PC-3 (cell line): ENCODE data around the gene PCMT1. TPM values are rescaled to one million over a fixed set of nuclear protein-coding genes. Genes with fewer than 3 reads are reported as not detected.
A peak's percentile ranks its signal among the peaks of the same experiment; 100 is the strongest.

Experiments used
- ATAC-seq: fragments of 200-7000 bp; cut with Tn5 transposase; 2 replicates; pipeline ENCODE4 v1.9.1; 2020; ENCODE audit warnings: mild to moderate bottlenecking, moderate library complexity
- BruUV-seq: library from RNA; stranded (reverse); fragments of 400-500 nt; replicated peaks from 2 replicates; lab custom pipeline; 2021; lab: Mats Ljungman, UMichigan
- CTCF ChIA-PET: fragments of 300-600 bp; sonication (Branson Sonifier 250); formaldehyde crosslinking; loops from one replicate; lab custom pipeline; 2022; ENCODE audit warnings: antibody characterized with exemption; lab: Charles Lee
- POLR2A ChIA-PET: fragments of 300-600 bp; sonication (Branson Sonifier 250); formaldehyde crosslinking; loops from one replicate; lab custom pipeline; 2022; ENCODE audit warnings: antibody characterized with exemption; ENCODE audit not compliant: unreplicated experiment; lab: Charles Lee
- DNase-seq: peaks from one replicate; pipeline ENCODE4 v3.0.0-alpha.2; 2015
- H2AFZ ChIP-seq: fragments of 300-600 bp; sonication (generic); 2 replicates; pipeline ENCODE4 v1.6.0; 2016; ENCODE audit warnings: antibody characterized with exemption, low read length
- H3F3A ChIP-seq: fragments of 300-600 bp; sonication (generic); one replicate; pipeline ENCODE4 v1.6.0; 2017; ENCODE audit warnings: antibody characterized with exemption, low read length, control low read depth, mild to moderate bottlenecking; ENCODE audit not compliant: unreplicated experiment
- H3K27ac ChIP-seq: fragments of 300-600 bp; sonication (generic); 2 replicates; pipeline ENCODE4 v1.5.1; 2016; ENCODE audit warnings: mild to moderate bottlenecking, low read length
- H3K27me3 ChIP-seq: fragments of 300-600 bp; sonication (generic); 2 replicates; pipeline ENCODE4 v1.6.1; 2016; ENCODE audit warnings: low read length, mixed read lengths
- H3K36me3 ChIP-seq: fragments of 300-600 bp; sonication (generic); 2 replicates; pipeline ENCODE4 v1.6.1; 2016; ENCODE audit warnings: low read depth, mixed run types, low read length, mixed read lengths
- H3K4me1 ChIP-seq: fragments of 300-600 bp; sonication (generic); 2 replicates; pipeline ENCODE4 v1.5.1; 2016; ENCODE audit warnings: low read length; ENCODE audit not compliant: insufficient read depth
- H3K4me2 ChIP-seq: fragments of 300-600 bp; sonication (generic); 2 replicates; pipeline ENCODE4 v1.6.0; 2016; ENCODE audit warnings: low read length
- H3K4me3 ChIP-seq: fragments of 300-600 bp; sonication (generic); 2 replicates; pipeline ENCODE4 v1.5.1; 2016; ENCODE audit warnings: mild to moderate bottlenecking, low read length, mixed read lengths
- H3K79me2 ChIP-seq: fragments of 300-600 bp; sonication (generic); 2 replicates; pipeline ENCODE4 v1.6.1; 2017; ENCODE audit warnings: low read length, mixed read lengths
- H3K9ac ChIP-seq: fragments of 300-600 bp; sonication (generic); 2 replicates; pipeline ENCODE4 v1.6.0; 2016; ENCODE audit warnings: mild to moderate bottlenecking, low read length
- H3K9me2 ChIP-seq: fragments of 300-600 bp; sonication (generic); replicated peaks from 2 replicates; pipeline ENCODE4 v1.6.1; 2016; ENCODE audit warnings: mixed run types, low read length, mixed read lengths
- H3K9me3 ChIP-seq: fragments of 300-600 bp; sonication (generic); 2 replicates; pipeline ENCODE4 v1.6.1; 2016; ENCODE audit warnings: low read length, mixed read lengths
- H4K20me1 ChIP-seq: fragments of 300-600 bp; sonication (generic); 2 replicates; pipeline ENCODE4 v1.6.1; 2016; ENCODE audit warnings: low read length, mixed read lengths
- CTCF ChIP-seq: fragments of 300-600 bp; sonication (generic); conservative IDR thresholded peaks from 2 replicates; pipeline ENCODE4 v1.5.1; 2017; ENCODE audit warnings: antibody characterized with exemption, low read depth, mild to moderate bottlenecking, low read length
- EZH2 ChIP-seq: fragments of 300-600 bp; sonication (generic); IDR thresholded peaks from one replicate; pipeline ENCODE4 v1.6.1; 2017; ENCODE audit warnings: antibody characterized with exemption, mild to moderate bottlenecking, low read length; ENCODE audit not compliant: unreplicated experiment
- EZH2phosphoT487 ChIP-seq: fragments of 300-600 bp; sonication (generic); IDR thresholded peaks from 2 replicates; pipeline ENCODE4 v1.6.1; 2018; ENCODE audit warnings: mild to moderate bottlenecking, antibody characterized with exemption, low read length, borderline replicate concordance
- intact Hi-C: fragments of 100-400 bp; cut with micrococcal nuclease; formaldehyde crosslinking; loops from 2 replicates; pipeline ENCODE4 v1.9.0; 2023
- total RNA-seq: library from RNA; depleted of rRNA; stranded (reverse); fragments of >200 nt; gene quantifications from 2 replicates; pipeline ENCODE4 v1.2.3, GENCODE V29; 2014

The PCMT1 gene
- total RNA-seq, 1 experiment from 2014 or later, result 122 TPM

- no peak overlapping the region for H2AFZ ChIP-seq
- H3K27ac ChIP-seq, result no peak overlapping the region
- H3K4me3 ChIP-seq, result no peak overlapping the region
- H3K9me3 ChIP-seq, result no peaks in the 10 kb centered on the region
- no peaks in the 10 kb centered on the region for H3F3A ChIP-seq
- no peaks in the 10 kb centered on the region for H3K9me2 ChIP-seq
- TF ChIP-seq EZH2, result no peak
- 0 out of 2 replicates have a peak, but pooled peaks have one; percentile 19 for TF ChIP-seq CTCF
- TF ChIP-seq EZH2phosphoT487, result no peak
- H3K4me1 ChIP-seq, result no peaks in the 10 kb centered on the region
- no peaks in the 10 kb centered on the region for H3K79me2 ChIP-seq
- H3K27me3 ChIP-seq, result no peaks in the 10 kb centered on the region
- H4K20me1 ChIP-seq, result no peaks in the 10 kb centered on the region
- CTCF ChIA-PET, result no interaction called here
- no peak overlapping the region for H3K4me2 ChIP-seq
- DNase-seq, result no peak
- no peak overlapping the region for H3K9ac ChIP-seq
- no TSS peak for BruUV-seq
- intact Hi-C loops, result loop anchor here (10.0 kb wide), 1 partner anchor 96 kb away; no protein-coding TSS in a partner anchor
- ATAC-seq, result no peak
- no peaks in the 10 kb centered on the region; the same call in 1 of the 2 replicates for H3K36me3 ChIP-seq
- POLR2A ChIA-PET, result no interaction called here
Observed at GRCh38 chr6:149820506-149820905, 71.0 kb downstream of the PCMT1 start.

- no peaks in the 10 kb centered on the region for H3K9me3 ChIP-seq
- TF ChIP-seq EZH2phosphoT487, result no peak
- TF ChIP-seq EZH2, result no peak
- H3K4me3 ChIP-seq, result no peak overlapping the region
- BruUV-seq, result no TSS peak
- H3K36me3 ChIP-seq, result no peaks in the 10 kb centered on the region; the same call in 1 of the 2 replicates
- H3K27ac ChIP-seq, result no peak overlapping the region
- no peaks in the 10 kb centered on the region for H3F3A ChIP-seq
- no peak overlapping the region for H3K4me2 ChIP-seq
- intact Hi-C loops, result loop anchor here (10.0 kb wide), 1 partner anchor 97 kb away; no protein-coding TSS in a partner anchor
- ATAC-seq (no peak), DNase-seq (no peak)
- no peak overlapping the region for H3K9ac ChIP-seq
- H3K27me3 ChIP-seq, result no peaks in the 10 kb centered on the region
- ChIA-PET POLR2A (no interaction called here), CTCF (no interaction called here)
- no peaks in the 10 kb centered on the region for H3K79me2 ChIP-seq
- no peak overlapping the region for H2AFZ ChIP-seq
- no peaks in the 10 kb centered on the region for H3K4me1 ChIP-seq
- H4K20me1 ChIP-seq, result no peaks in the 10 kb centered on the region
- no peaks in the 10 kb centered on the region for H3K9me2 ChIP-seq
Observed at GRCh38 chr6:149821492-149821891, 72.0 kb downstream of the PCMT1 start.

GRCh38 chr6:149823013-149823412 is 73.5 kb downstream of the PCMT1 start:
- no peaks in the 10 kb centered on the region for H3K4me1 ChIP-seq
- ATAC-seq, result no peak
- no peak overlapping the region for H3K4me3 ChIP-seq
- ChIA-PET POLR2A (interaction anchor here (0.7 kb wide), 1 partner anchor 66 kb away, joined by 15 read pairs; no protein-coding TSS in a partner anchor), CTCF (no interaction called here)
- no peaks in the 10 kb centered on the region for H3K9me3 ChIP-seq
- H3K9me2 ChIP-seq, result no peaks in the 10 kb centered on the region
- BruUV-seq, result no TSS peak
- no peaks in the 10 kb centered on the region for H3K79me2 ChIP-seq
- no peak overlapping the region for H2AFZ ChIP-seq
- H3K36me3 ChIP-seq, result no peaks in the 10 kb centered on the region; the same call in 1 of the 2 replicates
- no peaks in the 10 kb centered on the region for H3K27me3 ChIP-seq
- no peak overlapping the region for H3K9ac ChIP-seq
- intact Hi-C loops, result loop anchor here (10.0 kb wide), 1 partner anchor 98 kb away; no protein-coding TSS in a partner anchor
- H4K20me1 ChIP-seq, result no peaks in the 10 kb centered on the region
- DNase-seq, result no peak
- TF ChIP-seq CTCF (no peak), EZH2 (no peak), EZH2phosphoT487 (no peak)
- no peak overlapping the region for H3K27ac ChIP-seq
- no peak overlapping the region for H3K4me2 ChIP-seq
- H3F3A ChIP-seq, result no peaks in the 10 kb centered on the region
